HuH-7.5 (cell line): Measurements from ENCODE around the gene SBNO1.
A peak's percentile ranks its signal among the peaks of the same experiment; 100 is the strongest.
"Not testable (repeated sequence)": the region's sequence is repeated elsewhere in the genome, so short reads cannot be mapped to it uniquely, and the experiment has no call there.

Experiments used
- DNase-seq: peaks from one replicate; pipeline ENCODE4 v3.0.0; 2011; ENCODE audit warnings: low spot score

Gene SBNO1

DNA sequence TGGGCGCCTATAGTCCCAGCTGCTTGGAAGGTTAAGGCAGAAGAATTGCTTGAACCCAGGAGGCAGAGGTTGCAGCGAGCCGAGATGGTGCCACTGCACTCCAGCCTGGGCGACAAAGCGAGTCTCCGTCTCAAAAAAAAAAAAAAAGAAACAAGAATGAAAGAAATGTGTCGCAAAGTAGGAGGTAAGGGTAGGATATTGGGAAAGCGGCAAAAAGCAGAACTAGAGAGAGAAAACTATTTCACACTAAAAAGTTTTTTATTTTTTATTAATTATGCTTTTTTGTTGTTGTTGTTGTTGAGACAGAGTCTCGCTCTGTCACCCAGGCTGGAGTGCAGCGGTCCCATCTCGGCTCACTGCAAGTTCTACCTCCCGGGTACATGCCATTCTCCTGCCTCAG, 17.7 kb downstream of the SBNO1 start:
- no peak for DNase-seq

DNA sequence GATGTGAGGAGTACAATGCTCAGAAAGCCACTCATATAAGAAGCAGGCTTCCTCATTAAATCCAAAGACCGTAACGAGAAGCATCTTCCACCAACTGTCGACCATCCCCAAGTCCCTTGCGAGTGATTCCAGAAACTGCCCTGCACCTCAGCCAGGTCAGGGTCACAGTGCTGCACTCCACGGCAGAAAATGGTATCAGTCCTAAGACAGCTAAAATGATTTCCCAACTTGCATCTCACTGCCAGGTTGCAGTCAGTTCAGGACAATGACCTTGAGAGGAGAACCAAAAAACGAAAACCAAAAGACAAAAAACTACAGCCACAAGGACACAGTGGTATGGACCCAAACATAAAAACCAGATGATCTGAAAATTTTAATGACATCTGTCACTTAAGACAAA, 20.6 kb downstream of the SBNO1 start:
- no peak for DNase-seq

DNA sequence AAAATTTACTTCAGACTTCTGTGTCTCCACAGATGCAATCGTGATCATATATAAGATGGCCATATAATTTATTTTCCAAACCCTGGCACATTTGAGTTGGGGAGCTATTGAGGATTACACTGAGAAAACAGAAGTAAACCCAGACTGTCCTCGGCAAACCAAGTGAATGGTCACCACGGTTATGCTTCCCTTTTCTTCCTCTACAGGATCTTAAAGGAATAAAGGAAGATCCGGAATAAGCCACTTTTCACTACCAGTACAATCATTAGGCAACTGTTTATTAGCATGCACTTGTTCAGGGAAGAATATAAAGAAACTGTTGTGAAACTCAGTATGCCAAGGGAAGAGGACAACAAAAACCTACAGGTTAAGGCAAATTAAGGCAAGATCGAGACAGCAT, 27.6 kb downstream of the SBNO1 start:
- no peak for DNase-seq

DNA sequence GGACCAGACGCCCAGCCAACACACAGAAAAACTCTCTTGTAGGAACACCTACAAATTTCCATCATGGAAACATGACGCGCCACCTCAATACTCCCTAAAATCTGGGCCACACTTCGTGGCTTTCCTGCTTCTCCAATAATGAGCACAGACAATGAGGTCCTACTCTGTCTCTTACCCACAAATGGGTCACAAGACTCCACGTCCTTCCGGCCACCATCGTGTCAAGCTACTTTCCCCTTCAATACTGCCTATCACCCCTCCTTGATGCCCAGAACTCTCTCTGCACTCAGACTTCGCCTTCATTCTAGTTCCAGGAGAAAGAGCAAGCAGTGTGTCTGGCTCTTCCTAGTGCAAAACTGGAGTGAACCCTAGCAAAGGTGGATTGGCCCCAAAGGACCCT, 28.1 kb downstream of the SBNO1 start:
- no peak for DNase-seq

DNA sequence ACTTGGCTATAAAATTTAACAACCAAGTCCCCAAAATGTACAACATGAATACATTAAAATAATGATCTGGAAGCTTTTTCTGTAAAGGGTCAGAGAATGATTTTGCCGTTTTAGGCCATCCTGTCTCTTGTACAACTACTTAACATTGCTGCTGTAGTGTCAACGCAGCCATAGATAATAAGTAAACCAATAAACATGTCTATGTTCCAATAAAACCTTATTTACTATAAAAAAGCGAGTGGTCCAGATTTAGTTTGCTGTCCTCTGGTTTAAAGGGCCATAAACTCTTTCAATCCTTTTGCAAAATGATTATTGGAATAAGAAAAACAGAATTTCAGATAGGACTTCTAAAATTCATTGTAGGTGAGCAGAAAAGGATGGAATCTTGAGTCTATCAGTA, 29.2 kb downstream of the SBNO1 start:
- no peak for DNase-seq

DNA sequence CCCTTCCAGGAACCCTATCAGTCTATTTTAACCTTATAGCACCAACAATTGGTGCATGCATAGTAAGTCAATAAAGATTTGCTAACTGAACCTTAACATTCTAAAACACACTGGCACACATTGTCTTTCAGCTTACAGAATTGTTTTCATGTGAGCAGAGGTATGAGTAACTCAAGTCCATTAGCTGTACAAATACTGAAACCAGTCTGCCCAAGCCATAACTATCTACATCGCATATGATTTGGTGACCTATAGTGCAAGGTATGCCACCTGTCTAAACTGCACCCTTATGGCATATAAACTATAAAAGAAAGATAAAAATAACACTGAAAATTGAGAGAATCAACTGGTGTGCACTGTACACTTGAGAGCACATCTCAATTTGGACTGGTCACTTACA, 34.8 kb downstream of the SBNO1 start:
- no peak for DNase-seq

DNA sequence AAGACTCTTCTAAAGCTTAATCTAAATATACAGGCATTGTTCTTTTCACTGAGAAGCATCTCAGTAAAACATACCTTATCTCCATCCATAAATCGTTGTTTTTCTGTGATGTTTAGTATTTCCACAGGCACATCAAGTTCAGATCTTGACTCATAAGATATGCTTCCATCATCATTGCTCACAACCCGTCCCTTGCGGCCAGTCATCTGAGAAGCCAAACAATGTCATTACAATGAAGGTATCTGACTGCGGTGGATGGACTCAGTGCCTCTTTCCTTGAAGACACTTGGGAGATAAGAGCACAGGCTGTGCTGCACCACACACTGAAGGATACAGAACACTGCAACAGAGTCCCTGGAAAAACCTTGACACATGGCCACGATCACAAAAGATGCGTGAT, 44.8 kb downstream of the SBNO1 start:
- DNase-seq, result no peak

DNA sequence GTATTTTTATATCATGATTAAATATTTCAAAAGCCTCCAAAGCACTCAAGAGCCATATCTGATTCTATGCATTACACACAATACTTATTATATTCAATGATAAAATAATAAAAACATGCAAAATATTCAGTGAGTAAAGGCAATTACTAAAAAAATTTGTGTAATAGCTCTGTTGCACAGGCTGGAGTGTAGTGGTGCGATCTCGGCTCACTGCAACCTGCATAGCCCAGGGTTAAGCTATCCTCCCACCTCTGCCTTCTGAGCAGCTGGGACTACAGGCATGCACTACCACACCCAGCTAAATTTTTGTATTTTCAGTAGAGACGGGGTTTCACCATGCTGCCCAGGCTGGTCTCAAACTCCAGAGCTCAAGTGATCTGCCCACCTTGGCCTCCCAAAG, 45.4 kb downstream of the SBNO1 start:
- DNase-seq, result no peak

DNA sequence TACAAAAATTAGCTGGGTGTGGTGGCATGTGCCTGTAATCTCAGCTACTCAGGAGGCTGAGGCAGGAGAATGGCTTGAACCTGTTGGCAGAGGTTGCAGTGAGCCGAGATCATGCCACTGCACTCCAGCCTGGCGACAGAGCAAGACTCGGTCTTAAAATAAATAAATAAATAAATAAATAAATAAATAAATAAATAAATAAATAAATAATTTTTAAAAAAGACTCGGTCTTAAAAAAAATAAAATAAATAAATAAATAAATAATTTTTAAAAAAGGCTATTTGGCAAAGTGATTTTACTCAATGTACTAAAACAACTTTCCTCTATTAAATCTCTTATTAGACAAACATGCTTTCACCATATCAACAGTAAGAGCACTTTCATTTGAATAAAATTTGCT, 51.6 kb downstream of the SBNO1 start:
- not testable (repeated sequence) for DNase-seq

DNA sequence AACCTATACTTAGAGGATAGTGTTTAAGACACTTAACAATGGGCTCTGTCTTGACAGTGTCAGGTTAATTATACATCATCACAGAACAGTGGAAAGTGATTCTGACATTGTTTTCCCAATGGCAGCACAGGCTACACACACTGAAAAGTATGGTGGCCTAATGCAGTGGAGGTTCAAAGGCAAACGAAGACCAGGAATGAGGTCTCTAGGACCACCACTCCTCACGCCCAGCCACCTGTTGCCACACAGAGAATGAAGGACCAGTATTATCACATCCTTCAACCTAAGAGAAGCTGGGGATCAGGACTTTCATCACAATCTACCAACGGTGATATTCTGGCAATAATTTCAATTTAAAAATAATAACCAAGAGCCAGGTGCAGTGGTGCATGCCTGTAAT, 58.4 kb downstream of the SBNO1 start:
- no peak for DNase-seq

DNA sequence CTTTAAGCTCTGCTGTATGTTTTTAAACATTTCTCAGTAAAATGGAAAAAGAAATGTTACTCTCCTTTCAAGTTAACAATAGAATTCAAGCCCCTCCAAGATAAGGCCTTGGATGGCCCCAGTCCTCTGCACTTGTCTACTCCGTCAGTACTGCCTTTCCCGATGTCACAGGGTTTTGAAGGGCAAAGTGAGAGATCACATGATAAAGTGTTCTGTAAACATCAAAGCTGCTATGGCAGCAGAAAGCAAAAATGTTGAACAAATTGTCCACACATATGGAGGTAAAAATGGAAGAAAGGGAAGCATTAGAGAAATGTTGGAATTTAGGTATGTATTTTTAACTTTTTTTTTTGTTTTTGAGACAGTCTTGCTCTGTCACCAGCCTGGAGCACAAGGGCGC, 59.5 kb downstream of the SBNO1 start:
- no peak for DNase-seq

DNA sequence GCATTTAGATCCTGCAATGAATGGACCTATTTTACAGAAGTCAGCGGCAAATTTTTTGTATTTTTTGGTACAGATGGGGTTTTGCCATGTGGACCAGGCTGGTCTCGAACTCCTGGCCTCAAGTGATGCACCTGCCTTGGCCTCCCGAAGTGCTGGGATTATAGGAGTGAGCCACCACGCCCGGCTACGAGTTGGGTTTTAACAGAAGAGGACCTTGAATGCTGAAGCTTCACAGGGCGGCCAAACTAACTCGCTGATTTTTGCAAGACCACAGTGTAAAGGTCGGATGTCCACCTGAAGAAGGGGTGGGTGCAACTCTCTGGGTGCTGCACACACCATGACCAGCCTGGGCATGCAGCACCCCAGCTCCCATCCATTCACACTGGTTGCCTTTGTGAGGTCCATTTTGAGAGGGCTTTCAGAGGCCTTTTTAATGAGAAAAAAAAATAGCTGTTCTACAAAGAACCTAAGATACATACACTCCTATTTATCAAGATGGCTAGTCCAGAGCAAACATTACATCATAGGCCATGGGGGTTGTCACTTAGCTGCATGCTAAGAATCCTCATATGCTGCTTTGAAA, 71.4 kb downstream of the SBNO1 start:
- no peak for DNase-seq

DNA sequence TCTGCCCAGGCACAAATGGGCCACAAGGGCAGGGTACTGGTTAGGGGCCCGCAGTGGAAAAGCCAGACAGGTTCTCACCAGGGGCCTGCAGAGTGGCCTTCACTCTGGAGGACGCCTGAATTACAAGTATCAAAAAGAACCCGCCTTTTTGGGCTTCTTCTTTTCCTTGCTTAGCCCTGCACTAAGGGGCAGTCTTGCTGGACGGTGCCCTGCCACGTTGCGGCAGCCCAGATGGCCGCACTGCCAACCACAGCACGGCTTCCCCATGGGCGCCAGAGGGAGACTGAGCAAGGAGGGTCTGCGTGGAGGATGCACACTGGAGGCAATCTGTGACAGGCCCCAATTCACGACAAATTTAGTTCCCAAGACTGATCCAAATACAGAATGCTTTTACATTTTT, 74.7 kb downstream of the SBNO1 start:
- DNase-seq, result no peak

DNA sequence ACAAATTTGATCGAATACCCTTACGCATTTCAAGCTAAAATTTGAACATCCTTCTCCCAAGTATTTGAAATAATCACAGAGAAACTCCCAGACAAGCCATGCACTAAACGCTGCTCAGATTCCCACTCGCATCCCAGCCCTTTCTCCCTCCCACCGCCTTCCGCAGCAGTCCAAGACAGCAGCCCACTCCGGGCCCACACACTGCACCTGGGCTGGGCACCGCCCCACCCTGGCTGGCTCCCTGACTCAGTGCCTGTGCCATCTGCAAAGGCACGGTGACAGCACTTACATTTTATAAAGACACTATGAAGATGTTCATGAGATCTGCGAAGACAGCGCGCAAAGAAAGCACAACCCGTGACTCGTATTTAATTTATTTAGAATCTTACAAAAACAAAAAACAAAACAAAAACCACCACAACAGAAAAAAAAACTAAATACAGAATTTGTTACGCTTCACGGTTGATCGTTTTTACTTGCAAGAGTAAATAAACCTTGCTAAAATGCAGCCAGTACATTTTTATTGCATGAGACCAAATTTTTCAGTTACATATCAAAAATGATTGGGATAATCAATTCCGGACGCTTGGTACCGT, 75.8 kb downstream of the SBNO1 start:
- no peak for DNase-seq

DNA sequence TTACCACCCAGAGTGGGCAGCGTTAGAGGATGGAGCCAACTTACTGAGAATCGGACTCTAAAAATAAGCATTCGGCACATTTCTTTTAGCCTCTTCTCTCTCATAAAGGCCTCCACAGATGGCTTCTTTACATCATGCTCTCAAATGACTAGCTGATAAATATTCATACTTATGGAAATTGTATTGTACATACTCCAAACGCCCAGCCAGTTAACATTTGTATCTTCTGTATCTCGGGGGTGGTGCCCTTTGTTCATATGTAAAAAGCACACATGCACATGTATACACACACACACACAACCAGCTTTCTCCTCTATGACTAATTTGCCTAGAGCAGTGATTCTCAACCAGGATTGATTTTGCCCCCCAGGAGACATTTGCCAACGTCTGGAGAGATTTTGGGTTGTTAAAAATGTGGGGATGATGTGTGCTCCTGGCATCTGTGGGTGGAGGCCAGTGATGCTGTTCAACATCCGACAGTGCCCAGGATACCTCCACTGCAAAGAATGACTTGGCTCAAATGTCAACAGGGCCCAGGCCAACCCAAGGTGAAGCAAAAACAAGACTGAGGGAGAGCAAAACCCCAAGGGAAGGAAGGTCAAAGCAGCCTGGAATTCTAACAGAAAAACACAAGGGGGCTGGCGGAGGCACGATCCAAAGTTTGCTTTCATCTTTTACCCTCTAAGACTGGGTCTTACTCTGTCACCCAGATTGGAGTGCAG, 77.8 kb downstream of the SBNO1 start:
- DNase-seq, result no peak

DNA sequence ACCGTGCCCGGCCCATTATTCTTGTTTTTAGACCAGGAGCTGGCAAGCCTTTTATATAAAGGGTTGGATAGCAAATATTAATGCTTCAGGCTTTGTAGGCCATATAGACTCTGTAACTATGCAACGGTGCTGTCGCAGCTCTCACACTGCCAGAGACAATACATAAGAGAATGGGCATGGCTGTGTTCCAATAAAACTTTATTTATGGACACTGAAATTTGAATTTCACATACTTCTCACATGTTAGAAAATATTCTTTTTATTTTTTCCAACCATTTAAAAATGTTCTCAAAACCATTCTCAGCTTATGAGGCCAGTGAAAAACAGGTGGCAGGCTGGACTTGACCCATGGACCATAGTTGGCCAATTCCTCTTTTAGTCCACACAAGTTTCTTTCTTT, 80.0 kb downstream of the SBNO1 start:
- DNase-seq, result no peak

DNA sequence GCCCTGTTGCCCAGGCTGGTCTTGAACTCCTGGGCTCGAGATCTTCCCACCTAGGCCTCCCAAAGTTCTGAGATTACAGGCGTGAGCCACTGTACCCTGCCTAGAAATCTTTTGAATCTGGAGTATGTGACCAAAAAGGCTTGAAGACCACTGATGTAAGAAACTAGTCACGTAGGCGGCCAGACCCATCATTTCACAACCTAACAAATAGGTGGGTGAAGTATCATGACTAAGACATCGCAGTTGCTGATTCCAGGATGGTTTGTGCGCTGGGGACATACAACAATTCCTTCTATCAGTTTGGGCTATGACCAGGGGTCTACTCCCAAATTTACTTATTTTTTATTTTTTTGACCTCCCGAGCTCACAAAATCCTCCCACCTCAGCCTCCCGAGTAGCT, 81.2 kb downstream of the SBNO1 start:
- no peak for DNase-seq

DNA sequence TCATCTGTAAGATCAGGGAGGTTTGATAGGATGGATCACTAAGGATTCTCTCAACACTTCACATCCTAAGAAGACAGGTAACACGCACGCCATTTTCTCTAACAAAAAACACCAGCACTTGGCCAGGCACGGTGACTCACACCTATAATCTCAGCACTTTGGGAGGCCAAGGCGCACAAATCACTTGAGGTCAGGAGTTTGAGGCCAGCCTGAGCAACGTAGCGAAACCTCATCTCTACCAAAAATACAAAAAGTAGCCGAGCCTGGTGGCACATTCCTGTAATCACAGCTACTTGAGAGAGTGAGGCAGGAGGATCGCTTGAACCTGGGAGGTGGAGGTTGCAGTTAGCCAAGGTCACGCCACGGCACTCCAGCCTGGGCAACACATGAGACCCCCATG, 82.5 kb downstream of the SBNO1 start:
- no peak for DNase-seq

DNA sequence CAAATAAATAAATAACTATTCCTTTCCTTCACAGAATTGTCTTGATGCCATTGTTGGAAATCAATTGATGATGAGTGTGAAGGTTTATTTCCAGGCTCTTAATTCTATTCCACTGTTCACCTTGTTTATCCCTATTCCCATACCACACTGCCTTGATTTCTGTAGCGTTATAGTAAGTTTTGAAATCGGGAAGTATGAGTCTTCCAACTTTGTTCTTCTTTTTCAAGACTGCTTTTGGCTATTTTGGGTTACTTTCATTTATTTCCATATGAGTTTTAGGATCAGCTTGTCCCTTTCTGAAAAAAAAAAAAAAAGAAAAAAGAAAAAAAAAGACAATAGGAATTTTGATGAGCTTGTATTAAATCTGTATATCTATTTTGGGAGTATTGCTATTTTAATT, 83.7 kb downstream of the SBNO1 start:
- no peak for DNase-seq

DNA sequence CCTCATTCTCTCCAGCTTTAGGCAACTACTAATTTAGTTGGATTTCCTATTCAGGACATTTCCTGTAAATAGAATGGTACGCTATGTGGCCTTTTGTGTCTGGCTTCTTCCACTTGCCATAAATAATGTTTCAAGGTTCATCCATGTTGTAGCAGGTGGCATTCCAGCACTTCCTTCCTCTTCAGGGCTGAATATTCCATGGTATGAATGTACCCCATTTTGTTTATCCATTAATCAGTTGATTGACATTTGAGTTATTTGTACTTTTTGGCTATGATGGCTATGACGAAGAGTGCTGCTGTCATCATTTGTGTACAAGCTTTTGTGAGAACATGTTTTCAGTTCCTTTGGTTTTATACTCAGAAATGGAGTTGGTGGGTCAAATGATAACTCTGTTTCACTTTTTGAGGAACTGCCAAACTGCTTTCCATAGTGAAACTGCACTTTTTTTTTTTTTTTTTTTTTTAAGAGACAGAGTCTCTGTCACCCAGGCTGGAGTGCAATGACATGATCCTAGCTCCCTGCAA, 86.5 kb downstream of the SBNO1 start:
- no peak for DNase-seq

DNA sequence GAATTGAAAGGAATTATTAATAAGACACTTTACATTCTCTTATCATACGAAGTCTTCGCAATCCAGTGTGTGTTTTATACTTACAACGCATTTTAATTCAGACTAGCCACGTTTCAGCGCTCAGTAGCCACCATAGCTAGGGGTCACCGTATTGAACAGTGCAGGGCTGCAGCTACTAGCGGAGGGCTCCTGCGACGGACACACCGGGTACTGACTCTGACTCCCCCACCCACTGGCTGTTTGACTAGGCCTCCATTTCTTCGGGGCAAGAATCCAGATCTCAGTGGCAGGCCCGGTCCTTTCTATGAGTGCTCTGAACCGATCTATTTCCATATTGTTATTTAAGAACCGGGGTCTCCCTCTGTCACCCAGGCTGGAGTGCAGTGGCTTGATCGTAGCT, 91.5 kb downstream of the SBNO1 start:
- DNase-seq, result no peak

DNA sequence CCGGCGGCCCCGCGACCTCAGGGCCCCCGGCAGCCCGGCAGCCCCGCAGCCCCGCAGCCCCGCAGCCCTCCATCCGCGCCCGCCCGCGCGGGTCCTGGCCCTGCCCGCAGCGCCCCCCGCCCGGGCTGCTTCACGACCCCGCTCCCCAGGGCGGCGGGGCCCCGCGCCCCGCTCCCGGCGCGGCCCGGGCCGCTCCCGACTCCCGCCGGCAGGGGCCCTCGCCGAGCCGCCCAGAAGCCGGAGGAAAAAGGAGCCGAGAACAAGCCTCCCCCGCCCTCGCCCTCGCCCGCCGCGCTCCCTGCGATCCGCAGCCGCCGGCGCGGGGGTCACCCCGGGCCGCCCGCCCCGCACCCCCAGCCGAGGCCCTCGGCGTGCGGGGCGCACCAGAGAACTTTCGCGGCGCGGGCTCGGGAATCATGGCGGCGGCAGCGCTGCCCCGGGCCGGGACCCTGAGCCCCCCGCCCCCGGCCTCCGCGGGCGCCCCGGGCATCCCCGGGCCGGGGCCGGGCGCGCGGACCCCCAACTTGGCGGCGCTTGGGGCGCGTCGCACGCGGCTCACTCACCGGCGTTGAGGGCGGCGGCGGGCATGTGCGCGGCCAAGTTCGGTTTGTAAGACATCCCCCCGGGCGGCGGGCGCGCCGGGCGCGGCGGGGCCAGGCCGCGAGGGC, 93.5 kb downstream of the SBNO1 start:
- DNase-seq, result peak; percentile 80
